NCI-H510A (cell line): ENCODE results near the gene LGALS4.
"Not testable (repeated sequence)": the region's sequence is repeated elsewhere in the genome, so short reads cannot be mapped to it uniquely, and the experiment has no call there.

Experiments
- DNase-seq: peaks from one replicate; lab custom pipeline; 2025; lab: John Stamatoyannopoulos, UW

The LGALS4 gene

GRCh38 chr19:38795549-38795948, 17.2 kb downstream of the LGALS4 start:
- DNase-seq: no peak

DNA sequence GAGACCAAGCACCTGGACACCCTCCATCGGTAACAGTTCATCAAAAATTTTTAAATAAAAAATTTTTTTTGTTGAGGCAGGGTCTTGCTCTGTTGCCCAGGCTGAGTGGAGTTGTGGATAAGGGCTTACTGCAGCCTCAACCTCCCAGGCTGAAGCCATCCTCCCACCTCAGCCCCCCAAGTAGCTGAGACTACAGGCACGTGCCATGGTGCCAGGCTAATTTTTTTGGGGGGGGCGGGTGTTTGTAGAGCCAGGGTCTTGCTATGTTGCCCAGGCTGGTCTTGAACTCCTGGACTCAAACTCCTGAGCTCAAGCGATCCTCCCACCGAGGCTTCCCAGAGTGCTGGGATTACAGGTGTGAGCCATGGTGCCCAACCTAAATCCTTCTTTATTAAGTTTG, 19.1 kb downstream of the LGALS4 start:
- no peak for DNase-seq

GRCh38 chr19:38793177-38793576, 19.6 kb downstream of the LGALS4 start:
- DNase-seq: no peak

GRCh38 chr19:38792250-38793111, 20.3 kb downstream of the LGALS4 start:
- no peak for DNase-seq

DNA sequence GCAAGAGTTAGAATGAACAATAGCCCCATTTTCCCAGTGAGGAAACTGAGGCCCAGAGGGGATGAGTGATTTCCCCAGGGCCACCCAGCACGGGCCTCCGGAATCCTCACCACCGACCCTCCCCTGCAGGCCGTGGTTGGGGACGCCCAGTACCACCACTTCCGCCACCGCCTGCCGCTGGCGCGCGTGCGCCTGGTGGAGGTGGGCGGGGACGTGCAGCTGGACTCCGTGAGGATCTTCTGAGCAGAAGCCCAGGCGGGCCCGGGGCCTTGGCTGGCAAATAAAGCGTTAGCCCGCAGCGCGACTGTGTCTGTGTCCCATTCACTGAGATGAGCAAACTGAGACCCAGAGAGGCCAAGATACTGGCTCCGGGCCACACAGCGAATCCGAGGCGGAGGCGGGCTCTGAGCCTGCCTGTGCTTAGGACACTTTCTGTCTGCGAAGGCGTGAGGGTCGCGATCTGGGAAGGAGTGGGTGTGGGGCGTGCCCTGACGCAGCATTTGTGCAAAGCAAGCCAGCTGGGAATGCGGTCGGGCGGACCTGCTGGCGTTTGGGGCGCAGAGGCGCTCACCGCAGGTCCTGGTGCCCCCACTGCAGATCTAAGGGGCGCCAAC, 21.2 kb downstream of the LGALS4 start:
- DNase-seq: not testable (repeated sequence)

- DNase-seq: not testable (repeated sequence)
Measured at GRCh38 chr19:38790507-38791403, 22.0 kb downstream of the LGALS4 start.

GRCh38 chr19:38788478-38789243, 24.1 kb downstream of the LGALS4 start, which contains the start of gene LGALS7B:
TSS of gene LGALS7B (plus strand) at chr19:38789200. CDS start at chr19:38789227, 27 bp downstream.
- no peak for DNase-seq

- no peak for DNase-seq
Measured at GRCh38 chr19:38786572-38787265, 26.0 kb downstream of the LGALS4 start.

GRCh38 chr19:38786061-38786460, 26.7 kb downstream of the LGALS4 start:
- not testable (repeated sequence) for DNase-seq

DNA sequence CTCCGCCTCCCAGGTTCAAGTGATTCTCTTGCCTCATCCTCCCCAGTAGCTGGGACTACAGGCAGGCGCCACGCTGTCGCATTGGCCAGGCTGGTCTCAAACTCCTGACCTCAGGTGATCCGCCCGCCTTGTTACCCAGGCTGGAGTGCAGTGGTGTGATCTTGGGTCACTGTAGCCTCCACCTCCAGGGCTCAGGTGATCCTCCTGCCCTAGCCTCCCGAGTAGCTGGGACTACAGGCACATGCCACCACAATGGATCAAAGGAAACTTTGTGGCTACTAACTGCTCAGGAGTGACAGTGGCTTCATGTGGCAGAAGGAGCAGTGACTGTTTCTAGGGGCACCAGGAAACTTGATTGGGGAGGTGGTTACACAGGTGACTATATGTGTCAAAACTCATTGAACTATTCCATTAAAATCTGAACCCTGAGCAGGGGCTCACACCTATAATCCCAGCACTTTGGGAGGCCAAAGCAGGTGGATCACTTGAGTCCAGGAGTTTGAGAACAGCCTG, 27.5 kb downstream of the LGALS4 start:
- no peak for DNase-seq

GRCh38 chr19:38784224-38784623, 28.5 kb downstream of the LGALS4 start:
- DNase-seq: no peak

- not testable (repeated sequence) for DNase-seq
Measured at GRCh38 chr19:38782212-38782611, 30.5 kb downstream of the LGALS4 start.

DNA sequence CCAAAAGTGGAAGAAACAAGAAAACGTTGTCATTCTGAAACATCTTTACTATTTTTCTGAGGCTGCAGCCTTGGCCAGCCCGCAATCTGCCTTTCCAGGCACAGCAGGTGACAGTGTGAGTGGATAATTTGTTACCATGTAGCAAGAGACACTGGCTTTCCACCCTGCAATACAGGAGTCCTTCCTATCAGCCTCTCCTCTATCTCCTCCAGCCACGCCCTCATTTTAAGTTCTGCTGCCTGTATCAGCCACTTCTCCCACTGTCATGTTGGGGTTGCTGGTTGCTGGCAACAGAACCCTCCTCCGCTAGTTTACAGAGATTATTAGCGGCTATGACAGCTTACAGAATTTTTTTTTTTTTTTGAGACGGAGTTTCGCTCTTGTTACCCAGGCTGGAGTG, 31.7 kb downstream of the LGALS4 start:
- no peak for DNase-seq

GRCh38 chr19:38780443-38780842, 32.3 kb downstream of the LGALS4 start:
- no peak for DNase-seq

DNA sequence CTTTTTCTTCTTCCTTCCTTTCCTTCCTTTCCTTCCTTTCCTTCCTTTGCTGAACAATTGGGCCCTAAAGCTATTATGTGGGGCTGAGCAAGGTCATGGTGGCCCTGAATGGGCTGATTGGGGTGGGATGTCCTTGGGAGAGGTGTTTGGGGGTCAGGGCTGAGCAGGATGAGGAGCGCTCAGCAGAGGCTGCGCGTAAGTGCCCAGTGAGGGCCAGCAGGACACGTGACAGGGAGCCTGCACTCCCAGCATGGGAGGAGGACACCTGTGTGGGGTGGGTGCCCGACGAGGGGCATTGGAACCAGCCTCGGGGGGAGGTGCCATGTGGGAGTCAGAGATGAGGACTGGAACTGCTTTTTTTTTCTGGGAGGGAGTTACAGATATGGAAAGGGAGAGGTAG, 34.0 kb downstream of the LGALS4 start:
- no peak for DNase-seq

- no peak for DNase-seq
Measured at GRCh38 chr19:38774181-38774950, 38.4 kb downstream of the LGALS4 start.

- DNase-seq: no peak
Measured at GRCh38 chr19:38773469-38774177, 39.1 kb downstream of the LGALS4 start, which contains the start of gene LGALS7. TSS of gene LGALS7 (minus strand) at chr19:38773517. CDS start at chr19:38773492, 25 bp downstream.

DNA sequence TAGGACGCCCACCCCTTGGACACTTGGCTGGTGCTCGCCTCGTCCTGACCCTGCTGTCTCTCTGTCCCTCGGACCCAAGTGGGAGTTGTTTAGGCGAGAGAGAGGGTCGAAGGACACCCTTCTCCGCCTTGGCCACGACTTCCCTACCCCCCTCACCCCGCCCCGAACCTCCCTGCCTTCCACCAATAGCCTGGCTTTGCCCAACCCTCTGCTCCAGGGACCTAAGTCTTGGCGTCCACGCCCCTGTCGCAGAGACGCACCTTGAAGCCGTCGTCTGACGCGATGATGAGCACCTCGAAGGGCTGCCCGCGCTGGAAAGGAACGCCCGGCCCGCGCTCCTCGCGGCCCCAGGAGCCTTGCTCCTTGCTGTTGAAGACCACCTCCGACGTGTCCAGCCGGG, 41.2 kb downstream of the LGALS4 start:
- DNase-seq: not testable (repeated sequence)

GRCh38 chr19:38770949-38771275, 41.8 kb downstream of the LGALS4 start:
- DNase-seq: not testable (repeated sequence)
